ENCODE measurements around the gene RAD54L.

Gene RAD54L

GRCh38 chr1:46303038-46303871, 55.7 kb downstream of the RAD54L start, which contains the start of the genes LRRC41 and UQCRH:
Gene LRRC41, minus strand, starts transcription at chr1:46303616. Its CDS starts 294 bp downstream, at chr1:46303322.
Gene UQCRH, plus strand, starts transcription at chr1:46303698. Its CDS starts 69 bp downstream, at chr1:46303767.
- peak within 1 kb of the TSS; percentile 98 for H3K4me3 ChIP-seq (ENCODE audit: low read depth, low read length)
- TF ChIP-seq MYC (IDR thresholded peaks at IDR 0.05; ENCODE audit: low read depth, low read length) (peak; percentile 88), CTCF (IDR thresholded peaks at IDR 0.05; ENCODE audit: low read depth, low read length) (no peak), MAX (IDR thresholded peaks at IDR 0.05; ENCODE audit: low read depth, low read length) (peak; percentile 92), POLR2A (IDR thresholded peaks at IDR 0.05; ENCODE audit: extremely low read depth, insufficient read length) (peak; percentile 56)
- DNase-seq (ENCODE audit: low read depth), result peak; percentile 98

GRCh38 chr1:46303872-46304326, 56.3 kb downstream of the RAD54L start:
- H3K4me3 ChIP-seq (ENCODE audit: low read depth, low read length), result peak overlapping the region; percentile 98
- TF ChIP-seq MAX (IDR thresholded peaks at IDR 0.05; ENCODE audit: low read depth, low read length), result no peak
- no peak for TF ChIP-seq POLR2A (IDR thresholded peaks at IDR 0.05; ENCODE audit: extremely low read depth, insufficient read length)
- TF ChIP-seq CTCF (IDR thresholded peaks at IDR 0.05; ENCODE audit: low read depth, low read length), result no peak
- no peak for TF ChIP-seq MYC (IDR thresholded peaks at IDR 0.05; ENCODE audit: low read depth, low read length)
- peak; percentile 28 for DNase-seq (ENCODE audit: low read depth)

GRCh38 chr1:46306159-46306530, 58.6 kb downstream of the RAD54L start:
- no peak for DNase-seq (ENCODE audit: low read depth)
- H3K4me3 ChIP-seq (ENCODE audit: low read depth, low read length), result peak overlapping the region; percentile 98
- TF ChIP-seq CTCF (IDR thresholded peaks at IDR 0.05; ENCODE audit: low read depth, low read length), result no peak
- TF ChIP-seq POLR2A (IDR thresholded peaks at IDR 0.05; ENCODE audit: extremely low read depth, insufficient read length), result no peak
- TF ChIP-seq MYC (IDR thresholded peaks at IDR 0.05; ENCODE audit: low read depth, low read length), result no peak
- no peak for TF ChIP-seq MAX (IDR thresholded peaks at IDR 0.05; ENCODE audit: low read depth, low read length)

- H3K4me3 ChIP-seq (ENCODE audit: low read depth, low read length), result no peak overlapping the region
- no peak for TF ChIP-seq MAX (IDR thresholded peaks at IDR 0.05; ENCODE audit: low read depth, low read length)
- no peak for TF ChIP-seq POLR2A (IDR thresholded peaks at IDR 0.05; ENCODE audit: extremely low read depth, insufficient read length)
- no peak for TF ChIP-seq MYC (IDR thresholded peaks at IDR 0.05; ENCODE audit: low read depth, low read length)
- no peak for TF ChIP-seq CTCF (IDR thresholded peaks at IDR 0.05; ENCODE audit: low read depth, low read length)
- no peak for DNase-seq (ENCODE audit: low read depth)
Observed at GRCh38 chr1:46309401-46310159, 62.0 kb downstream of the RAD54L start.

- TF ChIP-seq MAX (IDR thresholded peaks at IDR 0.05; ENCODE audit: low read depth, low read length) (no peak), POLR2A (IDR thresholded peaks at IDR 0.05; ENCODE audit: extremely low read depth, insufficient read length) (no peak), CTCF (IDR thresholded peaks at IDR 0.05; ENCODE audit: low read depth, low read length) (no peak), MYC (IDR thresholded peaks at IDR 0.05; ENCODE audit: low read depth, low read length) (no peak)
- no peak for DNase-seq (ENCODE audit: low read depth)
- no peak overlapping the region for H3K4me3 ChIP-seq (ENCODE audit: low read depth, low read length)
Observed at GRCh38 chr1:46310321-46310720, 62.8 kb downstream of the RAD54L start.

Data from NB4 (cell line).